Measurements from ENCODE around the gene STXBP6. TPM values are rescaled to one million over a fixed set of nuclear protein-coding genes. Genes with fewer than 3 reads are reported as not detected.

Gene STXBP6
- total RNA-seq, 1 experiment from 2014 or later, result 0.27 TPM

DNA sequence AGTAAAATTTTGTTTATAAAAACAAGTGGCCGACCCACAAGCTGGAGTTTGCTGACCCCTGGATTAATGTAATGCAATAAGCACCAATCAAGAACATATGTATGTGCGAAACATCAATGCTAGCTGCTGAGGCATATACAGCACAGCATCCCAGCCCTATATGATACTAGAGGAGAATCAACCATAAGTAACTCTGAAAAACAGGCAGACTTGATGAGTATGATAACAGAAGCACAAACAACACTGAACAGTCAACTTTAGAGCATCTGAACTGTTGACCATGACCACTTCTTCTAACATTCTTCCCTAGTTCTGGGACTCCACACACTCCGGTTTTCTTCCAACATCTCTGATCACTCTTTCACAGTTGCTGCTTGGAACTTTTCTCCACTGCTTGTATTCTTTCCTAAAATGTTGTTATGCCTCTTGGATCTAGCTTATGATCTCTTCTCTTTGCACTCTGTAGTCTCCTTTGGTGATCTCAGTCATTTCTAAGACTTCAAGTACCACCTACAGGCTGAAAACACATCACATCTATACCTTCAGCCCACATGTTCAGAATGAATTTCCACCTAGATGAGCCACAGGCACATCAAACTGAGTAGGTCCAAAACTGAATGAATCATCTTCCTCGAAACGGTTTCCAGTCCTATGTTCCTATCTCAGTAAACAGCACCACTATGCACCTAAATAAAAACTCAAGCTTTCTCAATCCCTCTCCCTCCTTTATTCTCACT is 57.2 kb downstream of the STXBP6 start:
- H2AFZ ChIP-seq (ENCODE audit: low read depth, low read length, poor library complexity, severe bottlenecking), result no peak overlapping the region
- no peak overlapping the region for H3K4me3 ChIP-seq (replicated peaks in 1 of 2; ENCODE audit: low read depth in 1 of 2, low read length in 2 of 2)
- intact Hi-C loops (cut with micrococcal nuclease), result no loop called here
- no peak for TF ChIP-seq FOSL1 (IDR thresholded peaks at IDR 0.05; ENCODE audit: low read depth)
- no peak for TF ChIP-seq SRF (IDR thresholded peaks at IDR 0.05; ENCODE audit: low read depth)
- TF ChIP-seq YY1 (IDR thresholded peaks at IDR 0.05; ENCODE audit: extremely low read depth, insufficient replicate concordance, low read depth, low read length), result no peak
- no peak for TF ChIP-seq SIN3A (IDR thresholded peaks at IDR 0.05; ENCODE audit: low read depth)
- no peak for TF ChIP-seq POLR2AphosphoS5 (IDR thresholded peaks at IDR 0.05; ENCODE audit: low read depth, low read length)
- TF ChIP-seq CBX3 (IDR thresholded peaks at IDR 0.05; ENCODE audit: low read depth), result no peak
- TF ChIP-seq, protein P1, sequence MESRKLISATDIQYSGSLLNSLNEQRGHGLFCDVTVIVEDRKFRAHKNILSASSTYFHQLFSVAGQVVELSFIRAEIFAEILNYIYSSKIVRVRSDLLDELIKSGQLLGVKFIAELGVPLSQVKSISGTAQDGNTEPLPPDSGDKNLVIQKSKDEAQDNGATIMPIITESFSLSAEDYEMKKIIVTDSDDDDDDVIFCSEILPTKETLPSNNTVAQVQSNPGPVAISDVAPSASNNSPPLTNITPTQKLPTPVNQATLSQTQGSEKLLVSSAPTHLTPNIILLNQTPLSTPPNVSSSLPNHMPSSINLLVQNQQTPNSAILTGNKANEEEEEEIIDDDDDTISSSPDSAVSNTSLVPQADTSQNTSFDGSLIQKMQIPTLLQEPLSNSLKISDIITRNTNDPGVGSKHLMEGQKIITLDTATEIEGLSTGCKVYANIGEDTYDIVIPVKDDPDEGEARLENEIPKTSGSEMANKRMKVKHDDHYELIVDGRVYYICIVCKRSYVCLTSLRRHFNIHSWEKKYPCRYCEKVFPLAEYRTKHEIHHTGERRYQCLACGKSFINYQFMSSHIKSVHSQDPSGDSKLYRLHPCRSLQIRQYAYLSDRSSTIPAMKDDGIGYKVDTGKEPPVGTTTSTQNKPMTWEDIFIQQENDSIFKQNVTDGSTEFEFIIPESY (IDR thresholded peaks at IDR 0.05; ENCODE audit: extremely low read depth, insufficient replicate concordance, low read length), result no peak
- TF ChIP-seq JUND (IDR thresholded peaks at IDR 0.05), result no peak
- TF ChIP-seq EZH2 (IDR thresholded peaks at IDR 0.05), result no peak
- TF ChIP-seq, protein P2, sequence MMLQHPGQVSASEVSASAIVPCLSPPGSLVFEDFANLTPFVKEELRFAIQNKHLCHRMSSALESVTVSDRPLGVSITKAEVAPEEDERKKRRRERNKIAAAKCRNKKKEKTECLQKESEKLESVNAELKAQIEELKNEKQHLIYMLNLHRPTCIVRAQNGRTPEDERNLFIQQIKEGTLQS (IDR thresholded peaks at IDR 0.05), result no peak
- no peak for TF ChIP-seq CEBPB (IDR thresholded peaks at IDR 0.05; ENCODE audit: low read depth)
- TF ChIP-seq SP1 (IDR thresholded peaks at IDR 0.05; ENCODE audit: low read depth), result no peak
- TF ChIP-seq, protein P3, sequence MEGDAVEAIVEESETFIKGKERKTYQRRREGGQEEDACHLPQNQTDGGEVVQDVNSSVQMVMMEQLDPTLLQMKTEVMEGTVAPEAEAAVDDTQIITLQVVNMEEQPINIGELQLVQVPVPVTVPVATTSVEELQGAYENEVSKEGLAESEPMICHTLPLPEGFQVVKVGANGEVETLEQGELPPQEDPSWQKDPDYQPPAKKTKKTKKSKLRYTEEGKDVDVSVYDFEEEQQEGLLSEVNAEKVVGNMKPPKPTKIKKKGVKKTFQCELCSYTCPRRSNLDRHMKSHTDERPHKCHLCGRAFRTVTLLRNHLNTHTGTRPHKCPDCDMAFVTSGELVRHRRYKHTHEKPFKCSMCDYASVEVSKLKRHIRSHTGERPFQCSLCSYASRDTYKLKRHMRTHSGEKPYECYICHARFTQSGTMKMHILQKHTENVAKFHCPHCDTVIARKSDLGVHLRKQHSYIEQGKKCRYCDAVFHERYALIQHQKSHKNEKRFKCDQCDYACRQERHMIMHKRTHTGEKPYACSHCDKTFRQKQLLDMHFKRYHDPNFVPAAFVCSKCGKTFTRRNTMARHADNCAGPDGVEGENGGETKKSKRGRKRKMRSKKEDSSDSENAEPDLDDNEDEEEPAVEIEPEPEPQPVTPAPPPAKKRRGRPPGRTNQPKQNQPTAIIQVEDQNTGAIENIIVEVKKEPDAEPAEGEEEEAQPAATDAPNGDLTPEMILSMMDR (IDR thresholded peaks at IDR 0.05 in 2 of 3, conservative IDR thresholded peaks at IDR 0.05 in 1 of 3; ENCODE audit: borderline replicate concordance in 1 of 3, insufficient read depth in 1 of 3, low read depth in 2 of 3, low read length in 2 of 3), result no peak
- DNase-seq (ENCODE audit: low read depth, low spot score), result no peak
- no peaks in the 10 kb centered on the region for H3K79me2 ChIP-seq (ENCODE audit: insufficient read depth, low read length)
- no peaks in the 10 kb centered on the region for H3K27me3 ChIP-seq (ENCODE audit: insufficient read depth, low read length)
- no peaks in the 10 kb centered on the region for H3K36me3 ChIP-seq (ENCODE audit: control insufficient read depth in 1 of 2, insufficient read depth in 2 of 2, low read length in 2 of 2)
- no peaks in the 10 kb centered on the region for H4K20me1 ChIP-seq (ENCODE audit: insufficient read depth)
- CTCF ChIA-PET, result no interaction called here
- H3K9me2 ChIP-seq (ENCODE audit: insufficient read depth), result no peaks in the 10 kb centered on the region
- no peak overlapping the region for H3K27ac ChIP-seq (ENCODE audit: low read depth, low read length)
- BruUV-seq (replicated peaks), result no TSS peak
- H3K4me1 ChIP-seq (ENCODE audit: control insufficient read depth in 1 of 2, insufficient read depth in 2 of 2, low read length in 2 of 2), result no peaks in the 10 kb centered on the region
- no peak for ATAC-seq
- RAD21 ChIA-PET (ENCODE audit: low non-redundant PET in 1 of 2, low total read pairs in 2 of 2, uncharacterized antibody in 2 of 2, unreplicated experiment in 2 of 2), result no interaction called here
- peaks cover 0 to 7% of the 10 kb centered on the region in 2 experiments; a peak in 2 of 4 replicates for H3K9me3 ChIP-seq (ENCODE audit: control insufficient read depth in 1 of 2, insufficient read depth in 1 of 2, low read depth in 1 of 2, low read length in 2 of 2)
- POLR2A ChIA-PET, result no interaction called here
- no peak overlapping the region for H3K4me2 ChIP-seq (ENCODE audit: low read length)
- no peak overlapping the region for H3K9ac ChIP-seq (ENCODE audit: low read length)

Data from HCT116 (cell line).